ENCODE measurements around the gene KLF12.

KLF12 gene

DNA sequence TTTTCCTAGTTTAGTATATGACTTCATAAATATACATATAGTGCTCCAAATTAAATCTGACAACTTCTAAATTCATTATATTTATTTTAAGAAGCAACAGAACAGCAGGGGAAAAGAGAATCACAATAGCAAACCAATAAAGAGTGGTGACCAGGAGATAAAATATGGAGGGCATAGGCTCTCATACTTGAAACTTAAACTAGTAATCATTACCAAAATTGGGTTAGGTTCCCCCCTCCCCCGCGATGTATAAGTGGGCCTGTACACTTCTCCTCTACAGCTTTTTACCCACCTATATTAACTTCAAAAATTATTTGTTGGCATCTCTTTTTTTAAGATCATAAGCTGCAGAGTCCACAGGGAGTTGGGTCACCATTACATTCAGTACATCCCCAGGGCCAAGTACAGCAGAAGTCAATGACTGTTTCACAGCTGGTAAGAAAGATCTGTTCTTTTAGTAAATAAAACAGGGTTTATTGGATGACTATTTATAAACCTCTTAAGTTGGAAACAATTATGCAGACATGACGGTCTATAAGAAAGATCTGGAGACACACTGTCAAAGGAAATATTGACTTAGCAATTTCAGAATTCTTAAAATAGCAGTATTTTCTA, 29.4 kb downstream of the KLF12 start:
- DNase-seq (ENCODE audit: insufficient read length, low spot score) = no peak
- no peak for FAIRE-seq

DNA sequence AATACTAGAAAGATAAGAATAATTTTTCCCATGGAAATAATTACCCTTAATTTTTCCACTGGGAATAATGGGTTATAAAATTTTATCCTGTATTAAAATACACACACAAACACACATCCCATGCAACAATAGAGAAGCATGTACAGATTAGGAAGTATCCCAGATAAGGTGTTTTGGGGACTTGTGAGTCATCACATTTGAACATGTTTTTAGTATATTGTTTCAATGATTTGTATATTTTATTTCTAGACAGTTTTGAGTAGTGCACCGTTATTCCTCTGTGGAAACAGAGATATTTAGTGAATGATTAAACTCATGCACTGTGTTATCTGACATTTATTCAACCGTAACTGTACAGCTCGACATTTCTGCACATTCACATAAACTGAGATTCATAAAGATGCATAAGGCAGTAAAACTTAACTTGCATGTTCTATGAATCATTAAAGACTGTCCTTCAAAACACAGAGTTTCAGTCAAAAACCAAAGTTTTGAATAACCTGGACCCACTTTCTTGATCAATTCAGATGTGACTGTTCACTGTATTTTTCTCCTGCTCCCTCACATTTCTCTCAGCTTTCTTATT, 30.1 kb downstream of the KLF12 start:
- FAIRE-seq (no peak), DNase-seq (ENCODE audit: insufficient read length, low spot score) (no peak)

DNA sequence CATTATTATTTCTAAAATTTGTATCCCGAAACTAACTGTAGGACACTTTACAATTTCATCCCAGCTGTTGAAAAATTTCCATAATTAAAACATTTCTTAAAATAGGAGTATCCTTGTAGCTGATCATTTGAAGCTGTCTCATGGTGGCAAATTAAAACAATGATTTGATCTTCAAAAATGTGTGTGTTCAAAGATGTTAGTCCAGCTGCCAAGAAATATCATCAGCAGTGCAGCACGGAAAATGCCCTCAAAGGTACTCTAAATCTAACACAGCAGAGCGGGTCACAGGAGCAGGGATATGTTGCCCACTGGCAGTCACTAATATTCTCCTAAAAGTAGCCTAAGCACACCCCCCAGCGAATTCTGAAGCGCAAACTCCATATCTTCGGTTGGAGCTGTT, 31.0 kb downstream of the KLF12 start:
- no peak for FAIRE-seq
- no peak for DNase-seq (ENCODE audit: insufficient read length, low spot score)

DNA sequence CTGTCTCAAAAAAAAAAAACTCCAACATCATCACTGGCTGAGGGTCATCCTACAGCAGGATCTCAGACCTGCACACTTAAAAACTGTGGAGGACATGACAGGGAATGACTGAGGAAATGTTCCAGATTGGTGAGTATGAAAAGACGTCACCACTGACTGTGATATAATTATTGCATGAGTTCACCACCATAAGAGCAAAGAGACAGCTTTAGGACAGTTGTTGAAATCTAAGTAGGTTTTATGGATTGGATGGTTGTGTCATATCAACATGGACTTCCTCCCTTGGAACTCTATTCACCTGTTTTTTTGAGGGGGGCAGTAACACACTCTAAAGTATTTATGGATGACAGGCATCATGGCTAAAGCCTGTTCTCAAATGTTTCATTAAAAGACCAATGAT, 31.5 kb downstream of the KLF12 start:
- no peak for DNase-seq (ENCODE audit: insufficient read length, low spot score)
- FAIRE-seq = no peak

DNA sequence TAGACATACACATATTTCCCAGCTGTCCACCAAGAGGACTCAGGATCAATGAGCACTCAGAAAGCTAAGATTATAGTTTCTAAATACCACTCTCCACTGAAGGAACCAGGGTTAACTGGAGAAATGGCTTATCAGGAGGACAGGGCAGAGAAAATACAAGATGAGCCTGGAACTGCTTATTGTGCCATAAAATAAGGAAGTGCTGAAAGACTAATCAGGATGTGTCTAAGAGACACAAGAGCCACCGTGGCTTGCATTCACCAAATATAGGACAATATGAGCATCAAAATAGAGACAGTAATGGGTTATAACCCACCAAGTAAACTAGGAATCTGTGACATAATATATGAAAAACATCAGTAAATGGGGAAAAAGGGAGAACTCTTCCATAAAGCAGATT, 32.8 kb downstream of the KLF12 start:
- DNase-seq (ENCODE audit: insufficient read length, low spot score) (no peak), FAIRE-seq (no peak)

DNA sequence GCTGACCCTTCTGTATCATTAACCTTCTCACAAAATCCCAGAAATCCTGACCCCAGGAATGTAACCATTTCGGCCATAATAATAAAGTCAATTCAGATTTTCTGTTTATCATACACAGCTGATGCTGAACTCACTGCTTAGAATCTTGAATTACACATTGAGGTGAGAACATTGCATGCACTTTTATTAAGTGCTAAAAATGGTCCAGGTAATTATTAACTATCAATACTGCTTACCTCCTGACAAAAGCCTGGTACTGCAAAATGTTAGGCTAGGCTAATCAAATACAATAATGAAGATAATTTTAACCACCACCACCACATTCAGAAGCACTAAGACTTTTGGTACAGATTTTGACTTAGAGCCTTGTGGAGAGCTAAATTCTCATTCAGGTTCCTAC, 36.1 kb downstream of the KLF12 start:
- DNase-seq (ENCODE audit: insufficient read length, low spot score) (no peak), FAIRE-seq (no peak)

DNA sequence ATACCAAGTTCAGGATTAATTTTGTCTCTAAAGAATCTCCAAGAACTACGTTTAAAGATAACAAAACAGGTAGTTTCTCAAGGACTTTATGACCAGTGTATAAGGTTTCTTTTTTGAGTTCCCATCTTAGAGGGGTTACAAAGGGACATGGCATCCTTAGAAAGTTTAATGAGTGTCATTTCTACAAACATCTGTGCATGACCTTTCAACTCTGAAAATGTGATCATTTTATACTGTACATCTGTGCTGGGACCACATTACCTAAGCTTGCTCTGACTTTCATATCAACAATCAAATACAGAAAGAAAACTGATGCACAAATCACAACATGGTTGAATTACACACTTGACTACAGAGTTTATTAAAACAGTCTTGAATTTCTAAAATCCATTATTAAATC, 37.1 kb downstream of the KLF12 start:
- FAIRE-seq (no peak), DNase-seq (ENCODE audit: insufficient read length, low spot score) (no peak)

DNA sequence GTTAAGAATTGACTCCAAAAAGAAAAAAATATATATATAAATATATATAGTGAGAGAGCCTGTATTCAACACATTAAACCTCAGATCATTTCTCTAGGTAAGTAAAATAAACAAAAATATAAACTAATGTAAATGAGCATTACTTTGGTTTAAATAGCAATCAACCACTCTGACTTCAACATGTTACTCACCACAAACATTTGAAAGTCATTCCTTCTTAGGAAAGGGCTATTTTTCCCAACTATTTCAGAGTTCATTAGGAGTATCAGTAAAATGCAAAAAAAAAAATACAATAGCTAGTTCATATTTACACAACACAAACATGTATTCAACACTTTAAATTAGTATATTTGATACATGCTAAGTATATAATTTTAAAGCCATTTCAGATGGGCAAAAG, 40.5 kb downstream of the KLF12 start:
- FAIRE-seq (no peak), DNase-seq (ENCODE audit: insufficient read length, low spot score) (no peak)

DNA sequence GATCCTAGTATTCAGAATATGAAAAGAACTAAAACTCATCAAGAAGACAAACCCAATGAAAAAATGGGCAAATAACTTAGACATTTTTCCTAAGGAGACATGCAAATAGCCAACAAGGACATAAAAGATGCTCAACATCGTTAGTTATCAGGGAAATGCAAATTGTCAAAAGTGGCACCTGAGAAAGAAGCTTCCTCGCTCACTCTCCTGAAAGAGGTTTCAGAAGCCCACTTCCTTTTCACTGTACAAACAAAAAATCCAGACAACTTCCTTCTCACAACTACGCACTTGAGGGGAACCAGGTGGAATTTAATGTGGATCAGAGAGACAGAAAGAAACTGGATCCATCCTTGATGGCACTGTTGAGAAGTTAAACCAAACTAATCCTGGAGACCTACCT, 41.5 kb downstream of the KLF12 start:
- no peak for FAIRE-seq
- no peak for DNase-seq (ENCODE audit: insufficient read length, low spot score)

DNA sequence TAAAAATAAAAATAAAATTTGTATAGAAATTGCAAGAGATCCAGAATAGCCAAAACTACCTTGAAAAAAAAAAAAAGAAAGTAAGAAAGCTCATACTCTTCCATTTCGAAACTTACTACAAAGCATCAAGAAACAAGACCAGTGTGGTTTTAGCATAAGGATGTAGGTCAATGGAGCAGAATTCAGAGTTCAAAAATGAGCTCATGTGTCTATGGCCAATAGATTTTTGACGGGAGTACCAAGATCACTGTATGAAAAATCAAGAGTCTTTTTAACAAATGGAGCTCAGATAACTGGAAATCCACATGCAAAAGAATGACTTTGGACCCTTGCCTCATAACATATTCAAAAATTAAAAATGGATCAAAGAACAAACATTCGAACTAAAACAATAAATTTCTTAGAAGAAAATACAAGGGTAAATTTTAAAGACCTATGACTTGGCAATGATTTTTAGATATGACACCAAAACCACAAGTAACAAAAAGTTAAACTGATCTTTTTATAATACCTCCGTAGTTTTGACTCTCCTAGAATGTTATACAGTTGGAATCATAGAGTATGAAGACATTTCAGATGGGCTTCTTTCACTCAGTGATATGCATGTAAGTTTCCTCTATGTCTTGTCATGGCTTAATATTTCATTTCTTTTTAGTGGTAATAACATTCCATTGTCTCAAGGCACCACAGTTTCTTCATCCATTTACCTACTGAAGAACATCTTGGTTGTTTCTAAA, 43.2 kb downstream of the KLF12 start:
- DNase-seq (ENCODE audit: insufficient read length, low spot score) = no peak

DNA sequence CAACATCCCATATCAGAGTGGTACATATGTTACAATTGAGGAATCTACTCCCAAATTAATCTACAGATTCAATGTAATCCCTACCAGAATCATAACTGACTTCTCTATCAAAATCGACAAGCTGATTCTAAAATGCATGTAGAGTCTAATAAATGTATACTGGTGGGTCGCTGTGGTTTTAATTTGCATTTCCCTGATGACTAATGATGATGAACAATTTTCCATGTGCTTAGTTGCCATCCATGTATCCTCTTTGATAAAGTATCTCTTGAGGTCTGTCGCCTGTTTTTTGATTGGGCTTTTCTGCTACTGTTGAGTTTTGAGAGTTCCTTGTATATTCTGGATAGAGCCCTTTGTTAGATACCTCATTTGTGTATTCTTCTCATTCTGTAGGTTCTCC, 43.8 kb downstream of the KLF12 start:
- DNase-seq (ENCODE audit: insufficient read length, low spot score) (no peak), FAIRE-seq (no peak)

More for the DNA sequence above, 43.2 kb downstream of the KLF12 start:
- no peak for FAIRE-seq

DNA sequence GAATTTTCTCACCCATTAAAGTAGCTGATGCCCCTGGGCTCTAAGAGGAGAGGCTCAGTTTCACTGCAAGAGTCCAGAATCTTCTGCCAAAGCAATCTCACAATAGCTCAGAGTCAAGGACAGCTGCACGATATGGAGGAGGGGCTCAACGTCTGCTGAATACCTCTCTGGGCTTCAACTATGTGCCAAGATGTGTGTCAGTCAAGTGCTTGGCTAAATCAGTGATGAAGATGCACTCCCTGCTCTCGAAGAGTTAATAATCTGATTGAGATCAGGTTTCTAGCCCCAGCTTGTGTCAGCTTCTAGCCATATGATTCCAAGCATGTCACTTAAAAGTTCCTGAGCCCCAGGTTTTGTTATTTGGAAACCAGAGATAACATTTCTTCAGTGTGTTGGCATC, 46.8 kb downstream of the KLF12 start:
- FAIRE-seq (no peak), DNase-seq (ENCODE audit: insufficient read length, low spot score) (no peak)

Measured in HTR-8/SVneo (cell line).